GM12864 (cell line): ENCODE data around the gene SH3YL1.

Experiments used
- DNase-seq: peaks from one replicate; pipeline ENCODE4 v3.0.0-alpha.2; 2011; ENCODE audit warnings: low read depth
- H3K4me3 ChIP-seq: 2 replicates; pipeline ENCODE4 v1.5.1; 2011; ENCODE audit warnings: mild to moderate bottlenecking, low read depth, low read length, control low read depth
- CTCF ChIP-seq: IDR thresholded peaks from 2 replicates; pipeline ENCODE4 v1.5.1; 2011; ENCODE audit warnings: low read depth, mild to moderate bottlenecking, moderate library complexity, low read length, control low read depth, inconsistent platforms; ENCODE audit errors: missing control alignments

The SH3YL1 gene

GRCh38 chr2:275466-275865 is 11.6 kb upstream of the SH3YL1 start:
- DNase-seq: peak; percentile 12
- TF ChIP-seq CTCF: no peak
- H3K4me3 ChIP-seq: no peak overlapping the region

GRCh38 chr2:274503-274902 is 10.7 kb upstream of the SH3YL1 start:
- no peak for DNase-seq
- no peak overlapping the region for H3K4me3 ChIP-seq
- no peak for TF ChIP-seq CTCF

- H3K4me3 ChIP-seq: no peak overlapping the region
- TF ChIP-seq CTCF: no peak
- DNase-seq: no peak
These were observed 9.5 kb upstream of the SH3YL1 start for GRCh38 chr2:273333-273732.

GRCh38 chr2:271917-272316 is 8.1 kb upstream of the SH3YL1 start:
- DNase-seq: no peak
- no peak for TF ChIP-seq CTCF
- no peak overlapping the region for H3K4me3 ChIP-seq

GRCh38 chr2:270861-271260 is 7.0 kb upstream of the SH3YL1 start:
- H3K4me3 ChIP-seq: no peak overlapping the region
- DNase-seq: no peak
- no peak for TF ChIP-seq CTCF

- no peak for DNase-seq
- no peak for TF ChIP-seq CTCF
These were observed 5.7 kb upstream of the SH3YL1 start for GRCh38 chr2:269356-270030.

GRCh38 chr2:268323-268722 is 4.5 kb upstream of the SH3YL1 start:
- no peak for TF ChIP-seq CTCF
- DNase-seq: no peak
- H3K4me3 ChIP-seq: no peak overlapping the region

More at GRCh38 chr2:269356-270030, 5.7 kb upstream of the SH3YL1 start:
- no peak overlapping the region for H3K4me3 ChIP-seq
